Stomach (tissue), 4 donors: ENCODE measurements around the gene PNPLA2.

Source experiments
- CTCF ChIP-seq, 7 experiments: fragments of 450-650 bp in 4 of 7; fragments of 200-600 bp in 3 of 7; sonication (generic) in 3 of 7; IDR thresholded peaks; one replicate each; pipeline ENCODE4 v1.5.1; 2016 to 2019; ENCODE audit warnings: antibody characterized with exemption in 7 of 7, control low read depth in 2 of 7, mild to moderate bottlenecking in 1 of 7
- POLR2AphosphoS5 ChIP-seq, 3 donors: sonication (generic); formaldehyde crosslinking; IDR thresholded peaks; one replicate each; pipeline ENCODE4 v1.6.1; 2016; ENCODE audit warnings: antibody characterized with exemption in 3 of 3

GRCh38 chr11:826836-827145 is 8.1 kb downstream of the PNPLA2 start:
- TF ChIP-seq CTCF (IDR thresholded peaks at IDR 0.05) (no peak), POLR2AphosphoS5 (IDR thresholded peaks at IDR 0.05) (no peak)
